ENCODE data around the gene RCAN2.
A peak's percentile ranks its signal among the peaks of the same experiment; 100 is the strongest.

RCAN2 gene

GRCh38 chr6:46526607-46527006 is 35.4 kb upstream of the RCAN2 start:
- no peak overlapping the region for H2BK120ac ChIP-seq (ENCODE audit: low read depth, low read length)
- no peaks in the 10 kb centered on the region for H3K27me3 ChIP-seq (ENCODE audit: insufficient read depth, low read length, poor library complexity)
- H2BK5ac ChIP-seq (ENCODE audit: low read length) = no peak overlapping the region
- no peak overlapping the region for H3K9ac ChIP-seq (ENCODE audit: low read length)
- H2BK15ac ChIP-seq (replicated peaks; ENCODE audit: low read depth) = no peak overlapping the region
- no peak overlapping the region for H4K8ac ChIP-seq (ENCODE audit: low read depth, low read length)
- H3K4me1 ChIP-seq (ENCODE audit: control insufficient read depth, low read depth, low read length) = peaks cover 2% of the 10 kb centered on the region
- H3K4ac ChIP-seq (ENCODE audit: low read depth, low read length) = no peak overlapping the region
- WGBS (ENCODE audit: extremely low coverage, insufficient coverage, low lambda C conversion rate) = no CpG with 5 or more reads among the region's 2 CpGs
- no peaks in the 10 kb centered on the region for H3K79me2 ChIP-seq (ENCODE audit: control insufficient read depth, insufficient read depth, low read length)
- H3K79me1 ChIP-seq (ENCODE audit: low read length) = no peaks in the 10 kb centered on the region
- no peak overlapping the region for H3K18ac ChIP-seq (ENCODE audit: low read length)
- DNase-seq = peak; percentile 87
- no peak overlapping the region for H3K23ac ChIP-seq (ENCODE audit: low read length)
- no peak overlapping the region for H3K27ac ChIP-seq (ENCODE audit: low read depth, low read length)
- H3K56ac ChIP-seq (ENCODE audit: low read length) = no peak overlapping the region
- H4K5ac ChIP-seq (ENCODE audit: low read length) = no peak overlapping the region
- H3K4me2 ChIP-seq (ENCODE audit: low read length) = no peak overlapping the region
- H2AK5ac ChIP-seq (ENCODE audit: low read length) = no peak overlapping the region
- H3K4me3 ChIP-seq (ENCODE audit: low read length) = no peak overlapping the region
- H3K36me3 ChIP-seq (ENCODE audit: control insufficient read depth, insufficient read depth, low read length) = no peaks in the 10 kb centered on the region

- H2AK5ac ChIP-seq (ENCODE audit: low read length) = no peak overlapping the region
- H3K9ac ChIP-seq (ENCODE audit: low read length) = no peak overlapping the region
- H2BK5ac ChIP-seq (ENCODE audit: low read length) = no peak overlapping the region
- no peaks in the 10 kb centered on the region for H3K36me3 ChIP-seq (ENCODE audit: control insufficient read depth, insufficient read depth, low read length)
- no peak overlapping the region for H4K5ac ChIP-seq (ENCODE audit: low read length)
- H4K8ac ChIP-seq (ENCODE audit: low read depth, low read length) = no peak overlapping the region
- H3K4ac ChIP-seq (ENCODE audit: low read depth, low read length) = no peak overlapping the region
- no peak overlapping the region for H3K27ac ChIP-seq (ENCODE audit: low read depth, low read length)
- no peak overlapping the region for H2BK120ac ChIP-seq (ENCODE audit: low read depth, low read length)
- no peak overlapping the region for H3K4me3 ChIP-seq (ENCODE audit: low read length)
- no peak for DNase-seq
- no peaks in the 10 kb centered on the region for H3K27me3 ChIP-seq (ENCODE audit: insufficient read depth, low read length, poor library complexity)
- no peak overlapping the region for H3K18ac ChIP-seq (ENCODE audit: low read length)
- no peak overlapping the region for H3K4me2 ChIP-seq (ENCODE audit: low read length)
- no peak overlapping the region for H2BK15ac ChIP-seq (replicated peaks; ENCODE audit: low read depth)
- no peaks in the 10 kb centered on the region for H3K79me1 ChIP-seq (ENCODE audit: low read length)
- H3K4me1 ChIP-seq (ENCODE audit: control insufficient read depth, low read depth, low read length) = peaks cover 2% of the 10 kb centered on the region
- no peak overlapping the region for H3K23ac ChIP-seq (ENCODE audit: low read length)
- no peak overlapping the region for H3K56ac ChIP-seq (ENCODE audit: low read length)
- no peaks in the 10 kb centered on the region for H3K79me2 ChIP-seq (ENCODE audit: control insufficient read depth, insufficient read depth, low read length)
Measured at GRCh38 chr6:46525583-46525982, 34.3 kb upstream of the RCAN2 start.

GRCh38 chr6:46521464-46521971 is 30.3 kb upstream of the RCAN2 start:
- Histone ChIP-seq H2AK5ac (ENCODE audit: low read length) (no peak overlapping the region), H4K5ac (ENCODE audit: low read length) (no peak overlapping the region), H4K8ac (ENCODE audit: low read depth, low read length) (no peak overlapping the region), H3K23ac (ENCODE audit: low read length) (no peak overlapping the region), H2BK15ac (replicated peaks; ENCODE audit: low read depth) (no peak overlapping the region), H3K4me2 (ENCODE audit: low read length) (no peak overlapping the region), H3K4me3 (ENCODE audit: low read length) (no peak overlapping the region), H3K36me3 (ENCODE audit: control insufficient read depth, insufficient read depth, low read length) (no peaks in the 10 kb centered on the region), H3K79me2 (ENCODE audit: control insufficient read depth, insufficient read depth, low read length) (no peaks in the 10 kb centered on the region), H3K79me1 (ENCODE audit: low read length) (no peaks in the 10 kb centered on the region), H3K18ac (ENCODE audit: low read length) (no peak overlapping the region), H3K27me3 (ENCODE audit: insufficient read depth, low read length, poor library complexity) (no peaks in the 10 kb centered on the region), H3K4ac (ENCODE audit: low read depth, low read length) (no peak overlapping the region), H3K27ac (ENCODE audit: low read depth, low read length) (no peak overlapping the region), H2BK120ac (ENCODE audit: low read depth, low read length) (no peak overlapping the region), H2BK5ac (ENCODE audit: low read length) (no peak overlapping the region), H3K56ac (ENCODE audit: low read length) (no peak overlapping the region), H3K4me1 (ENCODE audit: control insufficient read depth, low read depth, low read length) (no peaks in the 10 kb centered on the region), H3K9ac (ENCODE audit: low read length) (no peak overlapping the region)
- DNase-seq = no peak

GRCh38 chr6:46517202-46517601 is 26.0 kb upstream of the RCAN2 start:
- Histone ChIP-seq H3K56ac (ENCODE audit: low read length) (no peak overlapping the region), H3K27ac (ENCODE audit: low read depth, low read length) (no peak overlapping the region), H3K79me1 (ENCODE audit: low read length) (no peaks in the 10 kb centered on the region), H2BK15ac (replicated peaks; ENCODE audit: low read depth) (no peak overlapping the region), H3K4me1 (ENCODE audit: control insufficient read depth, low read depth, low read length) (no peaks in the 10 kb centered on the region), H2BK5ac (ENCODE audit: low read length) (no peak overlapping the region), H3K4ac (ENCODE audit: low read depth, low read length) (no peak overlapping the region), H3K36me3 (ENCODE audit: control insufficient read depth, insufficient read depth, low read length) (no peaks in the 10 kb centered on the region), H3K18ac (ENCODE audit: low read length) (no peak overlapping the region), H3K4me2 (ENCODE audit: low read length) (no peak overlapping the region), H3K9ac (ENCODE audit: low read length) (no peak overlapping the region), H3K79me2 (ENCODE audit: control insufficient read depth, insufficient read depth, low read length) (no peaks in the 10 kb centered on the region), H4K8ac (ENCODE audit: low read depth, low read length) (no peak overlapping the region), H3K4me3 (ENCODE audit: low read length) (no peak overlapping the region), H3K23ac (ENCODE audit: low read length) (no peak overlapping the region), H4K5ac (ENCODE audit: low read length) (no peak overlapping the region), H2AK5ac (ENCODE audit: low read length) (no peak overlapping the region), H3K27me3 (ENCODE audit: insufficient read depth, low read length, poor library complexity) (no peaks in the 10 kb centered on the region), H2BK120ac (ENCODE audit: low read depth, low read length) (no peak overlapping the region)
- no peak for DNase-seq

- H4K8ac ChIP-seq (ENCODE audit: low read depth, low read length) = no peak overlapping the region
- no peak overlapping the region for H3K9ac ChIP-seq (ENCODE audit: low read length)
- H3K56ac ChIP-seq (ENCODE audit: low read length) = no peak overlapping the region
- H4K5ac ChIP-seq (ENCODE audit: low read length) = no peak overlapping the region
- no peak overlapping the region for H2BK5ac ChIP-seq (ENCODE audit: low read length)
- no peaks in the 10 kb centered on the region for H3K79me2 ChIP-seq (ENCODE audit: control insufficient read depth, insufficient read depth, low read length)
- no peak overlapping the region for H2BK120ac ChIP-seq (ENCODE audit: low read depth, low read length)
- H2AK5ac ChIP-seq (ENCODE audit: low read length) = no peak overlapping the region
- H3K36me3 ChIP-seq (ENCODE audit: control insufficient read depth, insufficient read depth, low read length) = no peaks in the 10 kb centered on the region
- H3K4me2 ChIP-seq (ENCODE audit: low read length) = no peak overlapping the region
- H3K18ac ChIP-seq (ENCODE audit: low read length) = no peak overlapping the region
- H3K23ac ChIP-seq (ENCODE audit: low read length) = no peak overlapping the region
- DNase-seq = no peak
- H3K27ac ChIP-seq (ENCODE audit: low read depth, low read length) = no peak overlapping the region
- H3K4ac ChIP-seq (ENCODE audit: low read depth, low read length) = no peak overlapping the region
- H3K27me3 ChIP-seq (ENCODE audit: insufficient read depth, low read length, poor library complexity) = no peaks in the 10 kb centered on the region
- no peaks in the 10 kb centered on the region for H3K4me1 ChIP-seq (ENCODE audit: control insufficient read depth, low read depth, low read length)
- no peaks in the 10 kb centered on the region for H3K79me1 ChIP-seq (ENCODE audit: low read length)
- H3K4me3 ChIP-seq (ENCODE audit: low read length) = no peak overlapping the region
- WGBS (ENCODE audit: extremely low coverage, insufficient coverage, low lambda C conversion rate) = no CpG with 5 or more reads among the region's 2 CpGs
- H2BK15ac ChIP-seq (replicated peaks; ENCODE audit: low read depth) = no peak overlapping the region
Measured at GRCh38 chr6:46513533-46513932, 22.3 kb upstream of the RCAN2 start.

- no peak for DNase-seq
- Histone ChIP-seq H2BK5ac (ENCODE audit: low read length) (no peak overlapping the region), H3K9ac (ENCODE audit: low read length) (no peak overlapping the region), H3K36me3 (ENCODE audit: control insufficient read depth, insufficient read depth, low read length) (no peaks in the 10 kb centered on the region), H4K5ac (ENCODE audit: low read length) (no peak overlapping the region), H3K79me2 (ENCODE audit: control insufficient read depth, insufficient read depth, low read length) (no peaks in the 10 kb centered on the region), H2BK120ac (ENCODE audit: low read depth, low read length) (no peak overlapping the region), H3K23ac (ENCODE audit: low read length) (no peak overlapping the region), H3K4ac (ENCODE audit: low read depth, low read length) (no peak overlapping the region), H3K4me2 (ENCODE audit: low read length) (no peak overlapping the region), H3K56ac (ENCODE audit: low read length) (no peak overlapping the region), H3K4me1 (ENCODE audit: control insufficient read depth, low read depth, low read length) (no peaks in the 10 kb centered on the region), H3K27me3 (ENCODE audit: insufficient read depth, low read length, poor library complexity) (no peaks in the 10 kb centered on the region), H3K4me3 (ENCODE audit: low read length) (no peak overlapping the region), H3K18ac (ENCODE audit: low read length) (no peak overlapping the region), H3K27ac (ENCODE audit: low read depth, low read length) (no peak overlapping the region), H3K79me1 (ENCODE audit: low read length) (no peaks in the 10 kb centered on the region), H2BK15ac (replicated peaks; ENCODE audit: low read depth) (no peak overlapping the region), H4K8ac (ENCODE audit: low read depth, low read length) (no peak overlapping the region), H2AK5ac (ENCODE audit: low read length) (no peak overlapping the region)
- WGBS (ENCODE audit: extremely low coverage, insufficient coverage, low lambda C conversion rate) = no CpG with 5 or more reads among the region's 7 CpGs
Measured at GRCh38 chr6:46511320-46511719, 20.1 kb upstream of the RCAN2 start.

All from mesendoderm (in vitro differentiated cells).